G401.6 (cell line): Measurements from ENCODE around the gene ARHGEF12.

Experiments used
- FAIRE-seq: peaks from 2 replicates; lab custom pipeline; 2012; peaks lifted over from hg19 to GRCh38; lab: Jason Lieb, UNC

ARHGEF12 gene, protein sequence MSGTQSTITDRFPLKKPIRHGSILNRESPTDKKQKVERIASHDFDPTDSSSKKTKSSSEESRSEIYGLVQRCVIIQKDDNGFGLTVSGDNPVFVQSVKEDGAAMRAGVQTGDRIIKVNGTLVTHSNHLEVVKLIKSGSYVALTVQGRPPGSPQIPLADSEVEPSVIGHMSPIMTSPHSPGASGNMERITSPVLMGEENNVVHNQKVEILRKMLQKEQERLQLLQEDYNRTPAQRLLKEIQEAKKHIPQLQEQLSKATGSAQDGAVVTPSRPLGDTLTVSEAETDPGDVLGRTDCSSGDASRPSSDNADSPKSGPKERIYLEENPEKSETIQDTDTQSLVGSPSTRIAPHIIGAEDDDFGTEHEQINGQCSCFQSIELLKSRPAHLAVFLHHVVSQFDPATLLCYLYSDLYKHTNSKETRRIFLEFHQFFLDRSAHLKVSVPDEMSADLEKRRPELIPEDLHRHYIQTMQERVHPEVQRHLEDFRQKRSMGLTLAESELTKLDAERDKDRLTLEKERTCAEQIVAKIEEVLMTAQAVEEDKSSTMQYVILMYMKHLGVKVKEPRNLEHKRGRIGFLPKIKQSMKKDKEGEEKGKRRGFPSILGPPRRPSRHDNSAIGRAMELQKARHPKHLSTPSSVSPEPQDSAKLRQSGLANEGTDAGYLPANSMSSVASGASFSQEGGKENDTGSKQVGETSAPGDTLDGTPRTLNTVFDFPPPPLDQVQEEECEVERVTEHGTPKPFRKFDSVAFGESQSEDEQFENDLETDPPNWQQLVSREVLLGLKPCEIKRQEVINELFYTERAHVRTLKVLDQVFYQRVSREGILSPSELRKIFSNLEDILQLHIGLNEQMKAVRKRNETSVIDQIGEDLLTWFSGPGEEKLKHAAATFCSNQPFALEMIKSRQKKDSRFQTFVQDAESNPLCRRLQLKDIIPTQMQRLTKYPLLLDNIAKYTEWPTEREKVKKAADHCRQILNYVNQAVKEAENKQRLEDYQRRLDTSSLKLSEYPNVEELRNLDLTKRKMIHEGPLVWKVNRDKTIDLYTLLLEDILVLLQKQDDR (N-terminal part only)

DNA sequence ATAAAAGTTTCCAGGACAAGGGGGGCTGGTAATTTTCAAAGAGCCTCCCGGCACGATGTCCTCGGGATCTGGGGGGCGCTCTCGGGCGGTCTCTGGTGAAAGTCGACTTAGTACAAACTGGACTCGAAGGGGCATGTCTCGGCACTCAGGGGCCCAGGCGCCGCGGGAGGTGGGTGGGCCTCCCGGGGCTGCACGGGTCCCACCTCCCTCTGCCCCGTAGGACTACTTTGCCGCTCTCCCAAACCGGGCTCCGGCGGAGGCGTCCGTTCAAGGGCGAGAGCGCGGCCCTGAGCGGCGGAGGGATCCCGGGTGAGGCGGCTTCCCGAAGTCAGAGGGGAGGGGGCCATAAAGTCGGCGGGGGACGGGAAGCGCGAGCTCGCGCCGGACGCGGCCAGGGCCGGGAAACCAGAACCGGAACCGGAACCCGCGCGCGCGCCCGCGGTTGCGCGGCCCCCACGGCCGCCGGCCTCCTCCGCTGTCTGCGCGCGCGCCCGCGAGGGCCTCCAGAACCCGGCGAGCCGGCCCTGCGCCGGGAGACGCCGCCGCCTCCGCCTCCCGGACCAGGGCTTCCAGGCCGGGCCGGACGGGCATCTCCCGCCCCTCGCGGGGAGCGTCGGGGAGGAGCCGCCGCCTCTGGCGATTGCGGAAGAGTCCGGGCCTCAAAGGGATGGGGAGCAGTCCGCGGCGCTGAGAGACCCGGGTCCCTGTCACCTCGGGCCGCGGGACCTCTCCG is at the start of gene ARHGEF12:
ARHGEF12 (plus strand) TSS at position 506 of the 733 bp plus-strand sequence. CDS start 831 bp downstream, outside the sequence.
- no peak for FAIRE-seq

DNA sequence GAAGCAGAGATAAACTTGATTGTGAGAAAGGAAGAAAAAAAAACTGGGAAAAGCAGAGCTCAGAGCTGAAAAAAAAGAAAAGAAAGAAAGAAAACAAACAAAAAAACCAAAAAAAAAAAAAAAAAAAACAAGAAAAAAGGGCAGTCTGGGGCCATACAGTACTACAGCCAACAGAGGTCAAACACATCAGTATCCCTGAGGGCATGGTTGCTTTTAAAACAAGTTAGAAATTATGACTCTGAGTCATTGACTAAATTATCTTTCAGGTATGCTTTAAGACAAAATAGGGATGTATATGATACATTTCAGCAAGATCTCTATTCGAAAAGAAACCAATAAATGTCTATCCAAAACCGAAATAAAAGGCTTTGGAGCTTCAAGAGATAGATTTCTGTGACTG is 48.2 kb upstream of the ARHGEF12 start:
- no peak for FAIRE-seq

DNA sequence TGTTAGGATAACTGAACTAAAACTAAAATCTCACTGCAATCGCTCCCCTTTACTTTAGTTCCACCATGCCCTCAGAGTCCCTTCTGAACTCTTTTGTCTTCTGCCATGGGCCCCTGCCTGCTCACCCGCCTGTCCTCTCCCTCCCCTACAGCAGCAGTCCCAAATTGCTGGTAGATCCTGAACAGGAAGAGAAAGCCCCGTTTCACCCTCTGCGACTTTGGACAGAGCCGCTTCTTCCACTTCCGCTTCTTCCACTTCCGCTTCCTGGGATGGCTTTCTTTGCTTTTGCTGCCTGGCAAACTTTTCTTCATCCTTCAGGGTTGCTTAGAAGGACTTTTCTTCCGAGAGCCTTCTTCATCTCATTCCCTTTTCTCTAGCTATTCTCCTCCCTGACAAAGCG is 46.8 kb upstream of the ARHGEF12 start:
- no peak for FAIRE-seq

DNA sequence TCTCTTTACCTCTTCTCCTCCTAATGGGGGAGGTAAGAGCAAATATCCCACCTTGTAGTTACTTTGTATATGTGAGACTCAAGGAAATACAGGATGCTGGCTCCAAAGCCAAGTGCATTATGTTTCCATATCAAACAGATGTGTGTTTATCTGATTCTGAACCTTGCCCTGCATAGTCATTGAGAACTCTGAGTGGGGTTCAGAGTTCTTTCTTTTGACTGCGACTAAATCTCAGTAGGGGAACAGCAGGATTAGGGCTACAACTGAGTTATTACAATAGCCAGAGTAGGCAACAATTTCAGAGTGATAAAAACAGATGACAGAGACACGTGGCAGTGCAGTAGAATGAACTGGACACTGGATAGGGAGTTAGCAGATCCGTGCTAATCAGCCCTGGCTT is 45.3 kb upstream of the ARHGEF12 start:
- FAIRE-seq = no peak

DNA sequence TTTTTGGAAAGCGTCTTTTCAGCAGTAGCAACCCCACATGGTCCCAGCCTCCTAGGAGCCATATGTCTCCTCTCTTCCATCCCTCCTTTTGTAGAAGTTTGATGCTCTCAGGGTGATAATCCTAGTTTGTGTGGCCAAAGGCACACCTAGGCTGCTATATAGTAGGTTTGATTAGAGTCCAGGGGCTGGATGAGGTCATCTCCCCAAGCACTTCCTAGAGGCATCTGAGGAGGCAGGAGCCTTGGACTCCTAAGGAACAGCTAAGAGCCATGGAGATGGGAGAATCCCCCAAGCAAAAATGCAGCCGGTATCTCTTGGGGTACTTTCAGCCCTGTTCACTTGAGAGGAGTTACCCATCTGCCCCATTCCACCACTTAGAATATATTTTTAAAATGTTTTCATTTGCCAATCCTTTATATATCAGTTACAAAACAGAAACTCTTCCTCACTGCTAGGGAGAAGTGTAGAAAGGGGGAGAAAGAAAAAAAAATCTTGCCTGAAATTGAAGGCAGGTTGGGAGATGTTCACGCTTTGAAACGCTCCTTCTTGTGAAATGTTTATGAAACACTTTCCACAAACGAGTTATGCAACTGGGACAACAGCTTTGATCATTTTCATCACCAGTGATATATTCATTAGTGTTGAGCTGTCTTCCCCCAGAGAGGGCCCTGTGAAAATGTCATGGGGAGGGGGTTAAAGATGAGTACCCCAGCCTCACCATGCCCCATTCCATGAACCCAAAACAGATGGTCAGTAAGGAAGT is 43.0 kb upstream of the ARHGEF12 start:
- no peak for FAIRE-seq

DNA sequence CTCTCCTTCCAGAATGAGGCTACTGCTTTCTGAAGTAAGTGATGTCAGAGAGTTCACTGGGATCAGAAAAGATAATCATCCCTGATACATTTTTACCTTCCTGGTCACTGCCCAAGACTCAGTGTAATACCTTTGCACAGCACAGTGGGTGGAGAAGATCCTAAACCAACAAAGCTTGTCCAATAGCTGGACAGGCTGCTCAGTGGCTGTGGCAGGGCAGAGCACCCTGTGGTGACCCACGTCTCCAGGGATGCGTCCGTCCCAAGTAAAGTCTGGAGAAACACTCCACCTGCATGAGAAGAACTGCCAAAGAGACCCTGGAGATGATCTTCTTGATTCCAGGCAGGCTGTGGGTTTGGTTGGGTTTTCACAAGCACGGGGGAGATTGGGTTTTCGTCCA is 42.1 kb upstream of the ARHGEF12 start:
- FAIRE-seq = no peak

DNA sequence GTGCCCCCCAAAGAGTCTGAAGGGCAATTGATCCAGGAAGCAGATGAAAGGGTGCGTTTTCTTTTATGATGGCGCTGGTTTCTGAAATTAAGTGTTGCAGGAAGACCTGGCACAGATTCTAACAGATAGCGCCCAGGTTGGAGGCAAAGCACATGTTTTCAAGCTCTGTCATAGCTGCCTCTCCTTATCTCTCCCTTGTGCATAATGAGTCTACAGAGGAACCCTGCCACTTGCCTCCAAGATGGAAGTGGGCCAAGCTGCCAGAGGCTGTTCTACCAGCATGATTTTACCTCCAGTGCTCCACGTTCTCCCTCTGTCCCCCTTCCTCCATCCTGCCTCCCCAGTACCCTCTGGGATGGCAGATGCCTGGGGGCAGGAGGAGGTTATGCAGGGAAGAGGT is 41.1 kb upstream of the ARHGEF12 start:
- no peak for FAIRE-seq

DNA sequence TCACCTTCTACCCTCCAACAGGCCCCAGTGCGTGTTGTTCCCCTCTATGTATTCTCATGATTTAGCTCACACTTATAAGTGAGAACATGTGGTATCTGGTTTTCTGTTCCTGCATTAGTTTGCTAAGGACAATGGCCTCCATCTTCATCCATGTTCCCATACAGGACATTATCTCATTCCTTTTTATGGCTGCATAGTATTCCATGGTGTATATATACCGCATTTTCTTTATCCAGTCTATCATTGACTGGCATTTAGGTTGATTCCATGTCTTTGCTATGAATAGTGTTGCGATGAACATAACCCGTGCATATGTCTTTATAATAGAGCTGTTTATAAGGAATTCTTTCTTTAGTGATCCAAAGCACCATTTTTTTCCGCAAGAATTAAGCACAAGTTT is 39.7 kb upstream of the ARHGEF12 start:
- no peak for FAIRE-seq

DNA sequence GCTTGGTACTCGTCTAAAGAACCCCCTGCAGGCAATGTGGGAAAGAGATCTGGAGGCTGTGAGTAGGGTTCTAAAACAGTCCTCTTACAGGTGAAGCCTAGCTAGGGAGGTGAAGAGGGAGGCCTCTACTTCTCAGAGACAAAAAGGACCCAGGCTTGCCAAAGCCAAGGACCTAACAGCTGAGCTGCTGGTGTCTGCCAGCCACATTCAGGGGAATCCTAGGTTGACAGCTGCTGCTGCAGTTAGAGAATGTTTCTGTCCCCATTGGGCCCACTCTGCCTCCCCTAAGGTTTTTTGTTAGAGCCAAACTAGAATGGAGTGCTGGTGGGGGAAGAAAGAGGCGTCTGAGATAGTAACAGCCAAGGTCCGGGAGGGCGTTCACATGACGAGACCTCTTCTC is 37.8 kb upstream of the ARHGEF12 start:
- no peak for FAIRE-seq

DNA sequence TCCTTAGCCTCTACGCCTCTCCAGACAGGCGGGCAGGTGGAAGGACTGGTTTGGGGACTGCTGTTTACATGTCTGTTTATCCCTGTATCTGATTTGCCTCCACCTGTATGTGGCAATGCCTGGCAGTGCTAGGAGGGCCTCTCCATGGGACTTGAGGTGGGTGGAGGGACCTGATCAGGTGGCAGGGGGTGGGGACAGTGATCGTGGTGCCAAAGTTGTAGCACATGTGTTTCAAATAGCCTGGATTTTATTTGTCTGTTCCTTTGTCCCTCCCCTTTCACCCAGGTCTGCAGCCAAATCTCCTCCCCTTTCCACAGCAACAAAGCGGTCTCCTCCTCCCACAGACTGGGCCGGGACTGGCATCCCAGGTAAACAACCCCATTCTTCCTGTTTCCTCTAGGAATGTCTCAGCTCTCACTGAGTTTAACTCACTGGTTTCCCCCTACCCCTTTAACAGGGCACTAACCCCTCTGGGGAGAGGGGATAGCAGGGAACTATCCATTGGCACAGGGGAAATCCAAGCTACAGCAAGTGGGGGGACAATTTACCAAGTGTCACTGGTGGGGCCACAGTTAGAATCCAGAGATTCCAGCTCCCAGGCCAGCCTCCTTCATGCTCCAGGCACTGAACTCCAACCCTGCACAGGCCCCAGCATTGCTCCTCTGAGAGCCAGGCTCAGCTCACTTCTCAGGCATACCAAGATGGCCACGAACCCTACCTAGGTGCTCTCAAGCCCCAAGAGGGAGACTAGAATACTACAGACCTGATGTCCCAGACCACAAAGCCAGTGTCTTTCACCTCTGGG is 34.0 kb upstream of the ARHGEF12 start:
- FAIRE-seq = no peak

DNA sequence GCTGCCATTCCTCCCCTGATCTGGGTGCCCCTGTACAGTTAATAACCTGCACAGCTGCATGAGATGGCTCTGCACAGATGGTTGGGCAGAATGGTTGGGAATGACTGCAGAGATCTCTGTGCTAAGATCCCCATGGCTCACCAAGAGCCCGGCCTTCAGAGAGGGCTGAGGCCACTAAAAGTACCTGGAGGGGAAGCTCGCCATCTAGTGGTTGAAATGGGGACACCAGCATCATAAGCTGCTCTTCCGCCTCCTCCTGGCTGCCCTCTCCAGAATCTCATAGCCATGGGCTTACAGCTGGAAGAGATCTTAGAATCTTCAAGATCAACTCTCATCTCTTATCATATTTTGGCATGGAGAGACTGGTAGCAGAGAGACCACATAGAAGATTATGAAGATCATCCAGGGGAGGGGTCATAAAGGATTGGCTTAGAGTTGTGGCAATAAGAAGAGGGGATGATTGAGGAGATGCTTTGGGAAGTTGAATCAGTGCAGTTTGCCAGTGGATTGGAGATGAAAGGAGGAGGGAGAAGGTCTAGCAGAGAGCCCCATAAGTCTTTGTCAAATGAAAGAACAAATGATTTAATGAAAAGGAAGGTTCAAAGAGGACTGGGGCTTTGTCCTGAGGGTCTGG is 33.1 kb upstream of the ARHGEF12 start:
- no peak for FAIRE-seq

DNA sequence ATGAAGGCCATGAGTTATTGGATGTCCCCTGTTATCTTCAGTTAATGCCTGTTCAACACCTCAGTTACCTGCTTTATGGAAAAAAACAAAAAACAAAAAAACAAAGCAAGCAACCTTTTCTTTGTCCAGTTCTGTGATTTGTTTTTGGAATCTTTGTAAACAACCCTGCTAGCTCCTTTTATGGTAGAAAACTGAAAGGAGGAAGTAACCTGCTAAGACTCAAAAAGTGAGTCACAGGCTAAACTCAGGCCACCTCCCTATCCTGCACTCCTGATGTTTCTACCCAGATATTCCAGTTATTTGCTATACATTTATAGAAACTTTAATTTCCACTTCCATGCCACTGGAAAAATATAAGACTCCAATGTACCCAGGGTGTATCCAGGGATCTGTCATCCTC is 31.7 kb upstream of the ARHGEF12 start:
- no peak for FAIRE-seq

DNA sequence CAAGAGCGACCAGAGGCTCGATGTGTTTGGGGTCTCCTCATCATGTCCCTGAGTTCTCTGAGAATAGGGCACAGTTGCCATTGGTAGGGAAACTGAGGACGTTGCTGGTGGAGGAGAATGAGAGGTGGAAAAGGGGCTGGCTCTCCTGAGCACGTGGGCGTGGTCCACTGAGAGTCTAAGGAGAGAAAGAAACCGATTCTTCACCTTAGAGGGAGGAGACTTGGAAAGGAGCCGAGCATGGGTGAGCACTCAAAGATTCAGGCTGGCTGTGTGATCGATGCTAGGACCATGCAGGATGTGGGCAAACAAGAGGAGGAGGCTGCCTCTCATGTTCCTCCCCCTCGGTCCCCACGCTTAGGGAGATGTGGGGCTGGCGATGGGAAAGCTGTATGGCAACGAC is 30.9 kb upstream of the ARHGEF12 start:
- no peak for FAIRE-seq

DNA sequence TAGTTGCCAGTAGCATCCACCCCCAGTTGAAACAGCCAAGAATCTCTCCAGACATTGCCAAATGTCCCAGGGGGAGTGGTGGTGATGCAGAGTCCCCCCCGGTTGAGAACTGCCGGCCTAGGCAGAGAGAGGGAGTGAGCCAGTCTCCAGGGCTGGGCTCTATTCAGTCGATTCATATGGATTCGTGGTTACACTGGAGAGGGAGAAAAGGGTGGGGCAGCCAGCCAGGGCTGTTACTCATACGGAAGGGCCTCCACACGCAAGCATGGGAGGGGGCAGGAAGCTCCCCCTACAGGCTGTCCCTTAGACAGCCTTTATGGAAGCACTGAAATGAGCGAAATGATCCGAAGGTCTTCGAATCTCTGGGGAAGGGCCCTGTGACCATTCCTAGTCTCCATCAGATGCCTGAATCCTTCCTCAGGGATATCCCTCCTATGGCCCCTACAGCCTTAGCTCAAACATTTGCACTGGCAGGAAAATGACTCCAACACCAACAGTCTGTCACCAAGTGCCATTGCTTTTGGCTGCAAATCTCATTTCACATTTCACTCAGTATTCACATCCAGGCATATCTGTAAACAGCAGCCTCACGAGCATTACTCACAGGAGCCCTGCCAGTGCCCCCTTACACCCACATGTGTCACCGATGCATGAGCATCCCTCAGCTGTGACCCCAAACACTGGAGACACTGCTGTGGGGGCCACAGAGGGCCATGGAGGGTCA is 29.5 kb upstream of the ARHGEF12 start:
- no peak for FAIRE-seq

DNA sequence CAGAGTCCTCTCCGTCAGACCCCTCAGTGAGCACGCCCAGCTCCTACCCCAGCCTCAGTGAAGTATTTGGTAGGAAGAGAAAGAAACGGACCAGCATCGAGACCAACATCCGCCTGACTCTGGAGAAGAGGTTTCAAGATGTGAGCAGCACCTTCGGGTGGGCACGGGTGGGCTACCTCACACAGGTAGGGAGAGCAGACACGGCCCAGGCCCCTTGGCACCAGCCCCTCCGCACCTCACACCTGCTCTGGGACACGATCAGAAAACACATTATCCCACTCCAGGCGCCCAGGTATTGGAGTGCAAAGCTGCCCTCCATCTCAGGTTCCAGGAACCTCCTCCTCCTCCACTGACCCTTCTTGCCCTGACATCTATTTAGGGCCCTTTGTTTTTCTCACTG is 28.7 kb upstream of the ARHGEF12 start:
- no peak for FAIRE-seq

DNA sequence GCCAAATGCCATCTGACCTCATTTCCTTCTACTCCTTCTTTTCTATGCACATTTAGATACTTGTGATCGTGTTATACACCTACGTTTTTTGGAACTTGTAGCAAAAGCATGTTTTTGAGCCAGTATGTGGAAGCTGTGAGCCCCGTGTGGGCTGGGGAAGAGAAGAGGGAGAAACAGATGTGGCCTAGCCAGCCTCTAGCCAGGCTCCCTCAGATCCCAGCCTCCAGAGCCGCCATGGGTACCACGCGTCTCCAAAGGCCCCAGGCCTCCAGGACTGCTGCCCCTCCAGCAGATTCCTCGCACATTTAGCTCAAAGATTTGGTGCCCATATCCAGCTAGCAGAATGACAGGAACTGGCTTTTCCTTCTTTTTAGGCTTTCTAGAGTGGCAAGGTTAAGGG is 28.1 kb upstream of the ARHGEF12 start:
- no peak for FAIRE-seq

DNA sequence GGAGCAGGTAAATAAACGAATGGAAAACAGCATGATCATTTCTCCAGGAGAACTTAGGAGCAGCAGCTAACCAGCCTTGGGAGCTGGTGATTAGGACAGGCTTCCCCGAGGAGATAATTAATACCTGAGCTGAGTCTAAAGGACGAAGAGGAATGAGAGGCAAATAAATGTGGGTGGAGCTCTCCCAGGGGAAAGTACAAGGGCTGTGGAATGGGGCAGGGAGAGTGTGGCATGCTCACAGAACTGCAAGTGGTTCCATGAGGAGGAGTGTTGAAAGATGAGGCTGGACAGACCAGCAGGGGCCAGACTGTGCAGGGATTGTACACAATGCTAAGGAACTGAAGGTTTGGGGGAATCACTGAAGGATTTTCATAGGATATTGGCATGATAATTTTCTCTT is 25.3 kb upstream of the ARHGEF12 start:
- FAIRE-seq = no peak

DNA sequence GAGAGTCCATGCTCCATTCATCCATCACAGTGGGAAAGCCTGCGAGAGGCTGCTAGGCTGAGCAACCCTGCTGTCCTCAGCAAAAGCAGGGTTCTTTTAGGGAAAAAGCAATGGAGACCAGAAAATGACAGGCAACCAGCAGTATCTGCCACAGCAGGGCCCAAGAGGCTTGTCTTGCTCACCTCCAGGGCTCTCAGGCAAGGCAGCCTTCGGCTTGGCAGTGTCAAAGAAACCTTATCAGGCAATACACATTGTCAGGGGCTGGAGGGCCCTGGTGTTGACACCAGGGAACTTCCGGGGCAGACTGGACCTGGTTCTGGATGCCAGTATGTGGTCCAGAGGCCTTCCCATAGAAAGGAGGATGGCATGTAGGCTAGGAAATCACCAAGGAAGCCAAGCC is 21.4 kb upstream of the ARHGEF12 start:
- no peak for FAIRE-seq

DNA sequence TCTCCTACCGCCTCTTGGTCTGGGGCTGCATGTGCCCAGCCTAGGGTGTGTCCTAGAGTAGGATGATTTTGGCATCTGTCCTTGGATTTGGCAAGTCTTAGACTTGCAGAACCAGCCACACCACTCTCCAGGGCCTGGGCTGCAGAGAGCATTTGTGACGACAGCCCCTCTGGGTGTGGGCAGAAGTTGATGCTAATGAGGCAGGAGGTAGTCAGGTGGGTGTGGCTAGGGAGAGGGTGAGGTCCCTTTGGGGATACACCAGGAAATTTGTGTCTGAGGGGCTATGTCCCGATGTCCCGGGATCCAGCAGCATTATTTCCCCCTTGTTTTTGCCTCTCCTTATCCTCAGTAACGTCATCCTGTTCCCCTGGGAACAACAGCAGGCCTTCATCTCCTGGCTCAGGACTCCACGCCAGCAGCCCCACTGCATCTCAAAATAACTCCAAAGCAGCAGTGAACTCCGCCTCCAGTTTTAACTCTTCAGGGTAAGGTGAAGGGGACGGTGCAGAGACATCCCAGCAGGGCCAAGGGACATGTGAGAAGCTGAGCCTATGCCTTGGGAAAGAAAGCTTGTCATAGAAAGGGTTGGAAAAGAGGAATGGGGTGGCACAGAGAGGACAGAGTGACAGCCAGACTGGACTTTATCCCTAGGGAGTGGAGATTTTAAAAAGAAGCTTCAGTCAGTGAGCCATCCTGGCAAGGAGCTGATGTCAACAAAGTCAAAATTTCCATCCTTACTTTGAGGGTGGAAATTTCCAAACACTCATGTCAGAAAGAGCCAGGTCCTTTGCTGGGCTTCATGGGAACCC is 19.1 kb upstream of the ARHGEF12 start:
- FAIRE-seq = no peak
